Esophagus squamous epithelium (tissue), 5 donors: ENCODE measurements around the gene THADA. TPM values are rescaled to one million over a fixed set of nuclear protein-coding genes. Genes with fewer than 3 reads are reported as not detected.
A peak's percentile ranks its signal among the peaks of the same experiment; 100 is the strongest.
"Not testable (repeated sequence)": the region's sequence is repeated elsewhere in the genome, so short reads cannot be mapped to it uniquely, and the experiment has no call there.

Experiments
- DNase-seq: peaks from one replicate; lab custom pipeline; 2025; lab: John Stamatoyannopoulos, UW
- H3K27ac ChIP-seq, 4 donors: fragments of 200-600 bp; sonication (generic); one replicate each; pipeline ENCODE4 v1.5.1; 2016 to 2019; ENCODE audit warnings: mild to moderate bottlenecking in 1 of 4
- H3K27me3 ChIP-seq, 4 donors: fragments of 200-600 bp; sonication (generic); 1 replicate in 3 of 4; 2 replicates in 1 of 4; pipeline versions ENCODE4 v1.5.1 to v1.6.0; 2017 to 2021; ENCODE audit warnings: antibody characterized with exemption in 1 of 4
- H3K36me3 ChIP-seq, 3 donors: fragments of 200-600 bp; sonication (generic); one replicate each; pipeline ENCODE4 v1.5.1; 2016 to 2019
- H3K4me1 ChIP-seq, 3 donors: fragments of 200-600 bp; sonication (generic); one replicate each; pipeline ENCODE4 v1.5.1; 2017 to 2019
- H3K4me3 ChIP-seq, 4 donors: fragments of 200-600 bp; sonication (generic); 1 replicate in 3 of 4; 2 replicates in 1 of 4; pipeline ENCODE4 v1.5.1; 2016 to 2019; ENCODE audit warnings: mild to moderate bottlenecking in 2 of 4, moderate library complexity in 1 of 4
- H3K9me3 ChIP-seq, 3 donors: fragments of 200-600 bp; sonication (generic); one replicate each; pipeline ENCODE4 v1.5.1; 2016 to 2019
- CTCF ChIP-seq, 6 experiments: fragments of 450-650 bp in 4 of 6; fragments of 200-600 bp in 2 of 6; sonication (generic) in 2 of 6; IDR thresholded peaks; one replicate each; pipeline ENCODE4 v1.5.1; 2016 to 2019; ENCODE audit warnings: antibody characterized with exemption in 6 of 6, mild to moderate bottlenecking in 4 of 6, moderate library complexity in 4 of 6
- POLR2A ChIP-seq, 4 donors: fragments of 450-650 bp; IDR thresholded peaks; one replicate each; pipeline ENCODE4 v1.6.1; 2017; ENCODE audit warnings: antibody characterized with exemption in 4 of 4, mild to moderate bottlenecking in 4 of 4, moderate library complexity in 3 of 4
- WGBS, 2 donors: methylation state at CpG; one replicate each; pipeline ENCODE4 v1.1.5; 2018; 5-methylcytosine and 5-hydroxymethylcytosine counted together
- intact Hi-C: fragments of 100-400 bp; cut with DNase I; formaldehyde crosslinking; loops from one replicate; pipeline ENCODE4 v1.15.0; 2022
- total RNA-seq, 4 donors: library from RNA; depleted of rRNA; stranded (reverse); fragments of >200 nt; gene quantifications; one replicate each; pipeline ENCODE4 v1.1.0, GENCODE V29; 2016
- donor health status: DM: yes; HTN: yes; CAD: no.

Gene THADA
- total RNA-seq, 4 donors from 2014 or later: 14.0 to 32.2 (median 21.0) TPM

GRCh38 chr2:43605079-43605655, 9.3 kb upstream of the THADA start:
- H3K27me3 ChIP-seq: no peaks in the 10 kb centered on the region
- TF ChIP-seq POLR2A (IDR thresholded peaks at IDR 0.05) (no peak), CTCF (IDR thresholded peaks at IDR 0.05) (peak in 4 of 6 experiments; percentile 13 to 41 (median 32))
- WGBS, 2 donors: 3 to 6% methylated on average over 2 of the region's 2 CpGs
- no peak overlapping the region for H3K4me3 ChIP-seq
- no peaks in the 10 kb centered on the region for H3K9me3 ChIP-seq
- no peak overlapping the region for H3K27ac ChIP-seq
- peaks cover 0 to 8% (median 0%) of the 10 kb centered on the region in 3 donors for H3K4me1 ChIP-seq
- H3K36me3 ChIP-seq: no peaks in the 10 kb centered on the region
- DNase-seq: no peak
- intact Hi-C loops: no loop called here

- intact Hi-C loops: no loop called here
- H3K27ac ChIP-seq: no peak overlapping the region
- no peak for TF ChIP-seq POLR2A (IDR thresholded peaks at IDR 0.05)
- TF ChIP-seq CTCF (IDR thresholded peaks at IDR 0.05): no peak
- no peaks in the 10 kb centered on the region for H3K9me3 ChIP-seq
- no peak for DNase-seq
- no peaks in the 10 kb centered on the region for H3K27me3 ChIP-seq
- H3K36me3 ChIP-seq: no peaks in the 10 kb centered on the region
- peaks cover 0 to 7% (median 0%) of the 10 kb centered on the region in 3 donors for H3K4me1 ChIP-seq
- no peak overlapping the region for H3K4me3 ChIP-seq
- 51 to 58% methylated on average over 4 of the region's 4 CpGs for WGBS, 2 donors
Observed at GRCh38 chr2:43604674-43605073, 8.8 kb upstream of the THADA start.

GRCh38 chr2:43600596-43600995, 4.8 kb upstream of the THADA start:
- intact Hi-C loops, H3K4me3 ChIP-seq, H3K27ac ChIP-seq, DNase-seq, H3K9me3 ChIP-seq, H3K27me3 ChIP-seq, H3K4me1 ChIP-seq, H3K36me3 ChIP-seq: not testable (repeated sequence)
- WGBS, 2 donors: 63 to 65% methylated on average over 1 of the region's 1 CpG

- no peaks in the 10 kb centered on the region for H3K9me3 ChIP-seq
- WGBS, 2 donors: 82 to 89% methylated on average over 3 of the region's 3 CpGs
- H3K27ac ChIP-seq: peak overlapping the region in 2 of 4 donors; percentile 87 to 93
- no peaks in the 10 kb centered on the region for H3K27me3 ChIP-seq
- intact Hi-C loops: no loop called here
- DNase-seq: no peak
- TF ChIP-seq CTCF (IDR thresholded peaks at IDR 0.05) (no peak), POLR2A (IDR thresholded peaks at IDR 0.05) (no peak)
- H3K36me3 ChIP-seq: peaks cover 3 to 26% (median 3%) of the 10 kb centered on the region in 3 donors
- peak overlapping the region; percentile 74 to 84 (median 82) for H3K4me3 ChIP-seq
- H3K4me1 ChIP-seq: peaks cover 10 to 25% (median 13%) of the 10 kb centered on the region in 3 donors
Observed at GRCh38 chr2:43594875-43595274, 963 bp downstream of the THADA start.

GRCh38 chr2:43593254-43593653, 2.6 kb downstream of the THADA start:
- no peak for DNase-seq
- Histone ChIP-seq H3K4me1 (peaks cover 10 to 25% (median 13%) of the 10 kb centered on the region in 3 donors), H3K9me3 (no peaks in the 10 kb centered on the region), H3K27ac (no peak overlapping the region), H3K4me3 (no peak overlapping the region), H3K27me3 (no peaks in the 10 kb centered on the region), H3K36me3 (peaks cover 3 to 42% (median 3%) of the 10 kb centered on the region in 3 donors)
- intact Hi-C loops: no loop called here
- TF ChIP-seq POLR2A (IDR thresholded peaks at IDR 0.05): no peak
- TF ChIP-seq CTCF (IDR thresholded peaks at IDR 0.05): no peak
- 81 to 86% methylated on average over 3 of the region's 3 CpGs for WGBS, 2 donors
